Effector memory CD4-positive, alpha-beta T cell (primary cell): ENCODE data around the gene DPF3.

Experiments
- DNase-seq, 3 donors: peaks; one replicate each; pipeline ENCODE4 v3.0.0-alpha.2; 2020
- H3K27ac ChIP-seq: 2 replicates; pipeline ENCODE4 v1.7.0; 2013; ENCODE audit warnings: mild to moderate bottlenecking, low read length, moderate library complexity; ENCODE audit not compliant: insufficient read depth, poor library complexity, severe bottlenecking
- H3K27me3 ChIP-seq: replicated peaks from 2 replicates; pipeline ENCODE4 v1.7.0; 2013; ENCODE audit warnings: mild to moderate bottlenecking, low read length; ENCODE audit not compliant: insufficient read depth, control insufficient read depth, poor library complexity, severe bottlenecking
- H3K36me3 ChIP-seq: 2 replicates; pipeline ENCODE4 v1.7.0; 2013; ENCODE audit warnings: mild to moderate bottlenecking, low read length, moderate library complexity; ENCODE audit not compliant: control insufficient read depth, insufficient read depth
- H3K4me1 ChIP-seq: 2 replicates; pipeline ENCODE4 v1.7.0; 2013; ENCODE audit warnings: low read length, mild to moderate bottlenecking; ENCODE audit not compliant: control insufficient read depth, insufficient read depth, poor library complexity, severe bottlenecking
- H3K4me3 ChIP-seq: 2 replicates; pipeline ENCODE4 v1.7.0; 2013; ENCODE audit warnings: low read length, low read depth, mild to moderate bottlenecking; ENCODE audit not compliant: insufficient read depth, poor library complexity, severe bottlenecking
- H3K9me3 ChIP-seq: 2 replicates; pipeline ENCODE4 v1.7.0; 2013; ENCODE audit warnings: mild to moderate bottlenecking, low read length, moderate library complexity; ENCODE audit not compliant: control insufficient read depth

The DPF3 gene

DNA sequence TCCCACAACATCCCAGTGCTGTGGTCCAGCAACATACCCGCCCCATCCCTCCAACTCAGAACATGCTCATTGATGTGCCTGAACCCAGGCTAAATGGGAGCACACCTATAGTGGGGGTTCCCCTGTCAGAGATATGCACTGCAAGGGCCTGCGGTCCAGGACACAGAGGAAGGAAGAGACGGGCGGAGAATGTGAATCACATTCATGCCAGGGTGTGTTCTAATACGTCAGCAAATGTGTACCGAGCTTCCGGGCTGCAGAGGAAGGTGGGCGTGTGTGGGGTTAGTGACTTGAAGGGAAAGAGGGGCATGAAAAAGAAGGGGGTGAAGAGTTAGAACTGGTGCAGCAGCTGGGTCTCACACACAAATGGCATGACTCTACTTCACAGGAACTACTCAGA lies 83.7 kb downstream of the DPF3 start:
- Histone ChIP-seq H3K4me1 (peaks cover 5% of the 10 kb centered on the region), H3K27ac (no peak overlapping the region), H3K9me3 (no peaks in the 10 kb centered on the region), H3K4me3 (no peak overlapping the region), H3K36me3 (no peaks in the 10 kb centered on the region), H3K27me3 (no peaks in the 10 kb centered on the region)
- peak; percentile 6 to 12 (median 9) for DNase-seq

DNA sequence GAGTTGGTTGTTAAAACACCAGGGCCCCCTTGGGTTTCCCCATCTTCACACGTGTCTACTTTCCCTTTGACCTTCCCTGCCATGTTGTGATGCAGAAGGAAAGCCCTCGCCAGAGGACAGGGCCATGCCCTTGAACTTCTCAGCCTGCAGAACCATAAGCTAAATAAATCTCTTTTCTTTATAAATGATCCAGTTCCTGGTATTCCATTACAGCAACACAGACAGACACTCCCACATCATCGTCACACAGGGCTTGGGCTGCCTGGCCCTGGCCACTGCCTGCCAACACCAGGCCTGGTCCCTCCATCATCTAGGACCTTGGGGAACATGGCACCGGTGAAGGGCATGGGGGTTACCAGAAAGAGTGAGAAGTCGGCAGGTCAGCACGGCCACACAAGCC lies 84.8 kb downstream of the DPF3 start:
- Histone ChIP-seq H3K27ac (no peak overlapping the region), H3K4me3 (no peak overlapping the region), H3K36me3 (no peaks in the 10 kb centered on the region), H3K27me3 (no peaks in the 10 kb centered on the region), H3K9me3 (no peaks in the 10 kb centered on the region), H3K4me1 (peaks cover 5% of the 10 kb centered on the region)
- DNase-seq: no peak

DNA sequence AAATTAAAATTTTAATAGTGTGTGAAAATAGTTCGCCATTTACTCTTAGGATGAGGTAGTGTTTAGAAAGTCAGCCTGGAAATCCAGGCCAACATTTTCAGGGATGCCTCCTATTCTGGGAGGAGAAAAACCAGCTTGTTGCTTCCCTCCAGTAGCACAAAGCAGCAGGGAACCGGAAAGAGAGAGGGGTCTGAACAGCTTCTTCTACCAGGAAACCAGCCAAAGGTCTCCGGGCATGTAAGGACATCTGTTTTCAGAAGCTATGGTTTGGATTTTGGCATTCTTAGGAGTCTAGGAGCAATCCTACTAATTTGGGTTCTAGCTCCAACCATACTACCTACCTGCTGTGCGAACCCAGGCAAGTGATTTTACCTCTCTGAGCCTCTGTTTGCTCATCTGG lies 85.3 kb downstream of the DPF3 start:
- Histone ChIP-seq H3K4me1 (peaks cover 5% of the 10 kb centered on the region), H3K9me3 (no peaks in the 10 kb centered on the region), H3K36me3 (no peaks in the 10 kb centered on the region), H3K27me3 (no peaks in the 10 kb centered on the region), H3K27ac (no peak overlapping the region), H3K4me3 (no peak overlapping the region)
- DNase-seq: no peak

DNA sequence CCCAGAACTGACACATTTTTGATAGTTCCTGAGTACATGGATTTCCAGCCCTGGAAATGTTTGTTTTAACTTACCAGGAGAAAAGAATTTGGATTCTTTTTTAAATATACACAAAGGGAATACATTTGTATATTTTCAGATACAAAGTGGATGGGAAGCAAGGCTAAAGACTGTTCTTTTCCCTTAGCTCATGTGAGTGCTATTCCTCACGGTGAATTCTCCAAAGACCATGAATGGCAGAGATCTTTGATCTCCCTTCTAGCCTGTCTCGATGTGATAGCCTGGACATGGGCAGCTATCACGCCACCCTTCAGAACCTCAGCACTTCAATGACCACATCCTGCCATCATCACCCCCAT lies 91.3 kb downstream of the DPF3 start:
- no peaks in the 10 kb centered on the region for H3K9me3 ChIP-seq
- H3K4me3 ChIP-seq: no peak overlapping the region
- H3K27me3 ChIP-seq: no peaks in the 10 kb centered on the region
- H3K27ac ChIP-seq: no peak overlapping the region
- no peaks in the 10 kb centered on the region for H3K36me3 ChIP-seq
- H3K4me1 ChIP-seq: no peaks in the 10 kb centered on the region
- no peak for DNase-seq

DNA sequence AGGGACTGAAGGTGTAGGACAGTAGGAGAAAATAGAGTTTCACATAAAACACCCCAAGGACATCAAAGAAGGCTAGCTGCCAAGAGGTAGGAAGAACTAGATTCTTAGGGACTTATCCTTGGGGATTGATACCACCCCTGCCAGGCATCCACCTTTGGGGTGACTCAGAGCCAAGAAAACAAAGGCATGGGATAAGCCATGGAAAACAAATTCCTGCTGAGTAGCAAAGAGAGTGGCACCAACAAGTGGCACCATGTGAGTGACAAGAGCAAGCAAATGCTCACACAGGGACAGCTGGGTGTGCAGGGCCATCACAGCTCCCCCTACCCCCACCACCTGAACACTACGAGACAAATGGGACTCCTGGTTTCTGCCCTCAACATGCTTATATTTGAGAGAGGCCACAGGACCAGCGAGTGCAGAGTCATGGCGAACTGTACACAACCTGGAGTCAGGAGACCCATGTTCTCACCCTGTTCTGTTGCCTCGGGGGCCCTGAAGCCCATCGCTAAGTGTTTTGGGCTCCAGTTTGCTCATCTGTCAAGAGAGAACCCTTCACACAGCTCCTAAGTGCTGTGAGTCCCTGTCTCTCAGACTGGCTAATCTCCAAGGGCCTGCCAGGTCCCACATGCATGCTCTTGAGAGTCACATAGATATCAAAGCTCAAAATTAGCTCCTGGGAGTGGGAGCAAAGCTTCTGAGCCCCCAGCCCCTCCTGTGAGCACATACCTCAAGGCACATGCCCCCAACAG lies 91.9 kb downstream of the DPF3 start:
- H3K36me3 ChIP-seq: no peaks in the 10 kb centered on the region
- DNase-seq: no peak
- H3K4me3 ChIP-seq: no peak overlapping the region
- H3K27ac ChIP-seq: no peak overlapping the region
- H3K27me3 ChIP-seq: no peaks in the 10 kb centered on the region
- no peaks in the 10 kb centered on the region for H3K4me1 ChIP-seq
- no peaks in the 10 kb centered on the region for H3K9me3 ChIP-seq

GRCh38 chr14:72801381-72801812 lies 92.5 kb downstream of the DPF3 start:
- DNase-seq: no peak
- Histone ChIP-seq H3K4me3 (no peak overlapping the region), H3K9me3 (no peaks in the 10 kb centered on the region)

GRCh38 chr14:72800848-72801370 lies 93.0 kb downstream of the DPF3 start:
- no peak for DNase-seq
- Histone ChIP-seq H3K27ac (no peak overlapping the region), H3K4me1 (no peaks in the 10 kb centered on the region), H3K9me3 (no peaks in the 10 kb centered on the region), H3K27me3 (no peaks in the 10 kb centered on the region), H3K4me3 (no peak overlapping the region), H3K36me3 (no peaks in the 10 kb centered on the region)

More at GRCh38 chr14:72801381-72801812, 92.5 kb downstream of the DPF3 start:
- no peak overlapping the region for H3K27ac ChIP-seq
- no peaks in the 10 kb centered on the region for H3K4me1 ChIP-seq
- H3K36me3 ChIP-seq: no peaks in the 10 kb centered on the region
- H3K27me3 ChIP-seq: no peaks in the 10 kb centered on the region

GRCh38 chr14:72800296-72800695 lies 93.6 kb downstream of the DPF3 start:
- H3K4me1 ChIP-seq: no peaks in the 10 kb centered on the region
- H3K9me3 ChIP-seq: no peaks in the 10 kb centered on the region
- no peak for DNase-seq
- H3K27ac ChIP-seq: no peak overlapping the region
- no peak overlapping the region for H3K4me3 ChIP-seq
- no peaks in the 10 kb centered on the region for H3K36me3 ChIP-seq
- no peaks in the 10 kb centered on the region for H3K27me3 ChIP-seq

DNA sequence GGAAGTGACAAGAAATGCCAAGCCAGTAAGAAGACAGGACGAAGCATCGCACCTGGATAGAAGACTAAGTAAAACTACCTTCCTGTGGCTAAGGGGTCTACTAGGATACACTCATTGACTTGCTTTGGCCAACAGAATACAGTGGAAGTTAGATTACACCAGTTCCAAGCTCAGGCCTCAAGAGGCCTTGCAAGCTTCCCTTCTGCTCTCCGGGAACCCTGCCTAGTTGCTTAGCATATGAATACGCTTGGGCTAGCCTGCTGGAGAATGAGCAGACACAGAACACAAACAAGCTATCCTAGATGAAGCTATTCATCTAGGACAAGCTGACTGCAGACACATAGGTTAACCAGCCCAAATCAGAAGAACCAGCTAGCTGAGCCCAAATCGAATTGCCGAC lies 97.0 kb downstream of the DPF3 start:
- no peak for DNase-seq
- Histone ChIP-seq H3K9me3 (no peaks in the 10 kb centered on the region), H3K27ac (no peak overlapping the region), H3K36me3 (no peaks in the 10 kb centered on the region), H3K4me1 (no peaks in the 10 kb centered on the region), H3K27me3 (no peaks in the 10 kb centered on the region), H3K4me3 (no peak overlapping the region)

GRCh38 chr14:72793156-72793939 lies 100.6 kb downstream of the DPF3 start:
- Histone ChIP-seq H3K4me3 (no peak overlapping the region), H3K4me1 (no peaks in the 10 kb centered on the region), H3K27ac (no peak overlapping the region), H3K36me3 (no peaks in the 10 kb centered on the region), H3K9me3 (no peaks in the 10 kb centered on the region), H3K27me3 (no peaks in the 10 kb centered on the region)
- no peak for DNase-seq
